ENCODE results near the gene PIAS4.

Gene PIAS4

DNA sequence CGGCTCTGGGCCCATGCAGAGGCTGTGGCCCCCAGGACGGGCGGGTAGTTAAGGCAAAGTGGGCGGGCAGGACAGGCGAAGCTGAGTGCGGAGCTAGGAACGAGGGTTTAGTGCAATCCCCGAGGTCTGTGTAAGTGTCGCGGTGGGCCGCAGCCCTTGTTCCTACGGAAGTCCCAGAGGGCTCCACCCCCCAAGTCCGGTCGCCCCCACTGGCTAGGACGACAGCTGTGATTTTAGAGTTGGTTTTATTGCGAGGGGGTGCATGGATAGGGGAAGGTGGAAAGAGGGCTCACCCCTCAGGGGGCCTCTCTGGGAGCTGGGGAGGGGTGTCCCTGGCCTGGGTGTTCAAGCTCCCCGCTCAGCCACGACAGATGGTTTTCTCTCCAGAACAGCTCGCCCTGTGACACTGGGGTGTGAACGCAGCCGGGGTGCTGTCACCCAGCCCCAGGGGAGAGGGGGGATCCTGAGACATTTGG lies 37.5 kb downstream of the PIAS4 start:
- no peak for DNase-seq

GRCh38 chr19:4045597-4046361 lies 38.2 kb downstream of the PIAS4 start:
- no peak for DNase-seq

GRCh38 chr19:4046362-4046691 lies 38.8 kb downstream of the PIAS4 start:
- DNase-seq: no peak

GRCh38 chr19:4046946-4047683 lies 39.6 kb downstream of the PIAS4 start:
- DNase-seq: no peak

GRCh38 chr19:4049432-4049831 lies 41.9 kb downstream of the PIAS4 start:
- DNase-seq: no peak

DNA sequence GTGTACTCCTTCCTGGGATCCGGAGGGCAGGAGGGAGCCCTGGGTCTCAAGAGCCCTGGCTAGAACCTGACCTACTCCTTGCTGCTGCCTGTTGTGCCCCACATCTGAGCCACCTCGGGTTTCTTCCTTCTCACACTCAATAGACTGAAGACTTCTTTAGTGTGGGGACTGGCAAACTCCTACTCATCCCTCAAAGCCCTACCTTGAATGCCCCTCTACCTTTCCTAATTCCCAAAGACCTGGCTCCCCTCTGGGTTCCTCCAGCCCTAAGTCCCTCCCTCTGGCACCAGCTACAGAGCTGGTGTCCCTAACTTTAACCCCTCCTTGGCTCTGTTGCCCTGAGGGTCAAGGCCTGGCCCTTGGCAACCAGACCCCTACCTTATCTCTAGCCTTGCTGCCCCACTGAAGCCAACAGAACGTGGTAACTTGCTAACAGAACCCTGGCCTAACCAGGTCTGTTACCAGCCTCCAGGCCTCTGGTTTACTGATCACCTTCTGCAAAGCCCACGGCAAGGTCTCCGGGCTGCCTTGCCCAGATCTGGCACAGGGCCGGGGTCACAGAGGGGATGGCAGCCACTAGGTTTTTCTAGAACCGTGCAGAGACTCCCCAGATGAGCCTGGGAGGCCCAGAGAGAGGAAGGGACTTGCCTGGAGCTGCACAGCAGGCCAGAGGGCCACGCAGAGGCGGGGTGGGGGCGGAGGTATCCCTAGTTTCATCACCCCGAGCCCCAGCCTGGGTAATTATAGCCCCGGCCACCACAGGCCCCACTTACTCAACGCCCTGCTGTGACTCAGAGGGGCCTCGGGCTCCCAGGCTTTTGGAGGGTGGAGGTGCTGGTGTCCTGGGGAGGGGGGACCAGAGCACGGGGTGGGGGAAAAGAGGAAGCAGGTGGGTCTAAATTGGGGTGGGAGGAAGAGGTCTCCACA lies 43.9 kb downstream of the PIAS4 start:
- DNase-seq: no peak

- no peak for DNase-seq
Measured at GRCh38 chr19:4052114-4052992, 44.8 kb downstream of the PIAS4 start.

- DNase-seq: no peak
Measured at GRCh38 chr19:4052993-4053422, 45.5 kb downstream of the PIAS4 start.

- no peak for DNase-seq
Measured at GRCh38 chr19:4053423-4054324, 46.1 kb downstream of the PIAS4 start.

DNA sequence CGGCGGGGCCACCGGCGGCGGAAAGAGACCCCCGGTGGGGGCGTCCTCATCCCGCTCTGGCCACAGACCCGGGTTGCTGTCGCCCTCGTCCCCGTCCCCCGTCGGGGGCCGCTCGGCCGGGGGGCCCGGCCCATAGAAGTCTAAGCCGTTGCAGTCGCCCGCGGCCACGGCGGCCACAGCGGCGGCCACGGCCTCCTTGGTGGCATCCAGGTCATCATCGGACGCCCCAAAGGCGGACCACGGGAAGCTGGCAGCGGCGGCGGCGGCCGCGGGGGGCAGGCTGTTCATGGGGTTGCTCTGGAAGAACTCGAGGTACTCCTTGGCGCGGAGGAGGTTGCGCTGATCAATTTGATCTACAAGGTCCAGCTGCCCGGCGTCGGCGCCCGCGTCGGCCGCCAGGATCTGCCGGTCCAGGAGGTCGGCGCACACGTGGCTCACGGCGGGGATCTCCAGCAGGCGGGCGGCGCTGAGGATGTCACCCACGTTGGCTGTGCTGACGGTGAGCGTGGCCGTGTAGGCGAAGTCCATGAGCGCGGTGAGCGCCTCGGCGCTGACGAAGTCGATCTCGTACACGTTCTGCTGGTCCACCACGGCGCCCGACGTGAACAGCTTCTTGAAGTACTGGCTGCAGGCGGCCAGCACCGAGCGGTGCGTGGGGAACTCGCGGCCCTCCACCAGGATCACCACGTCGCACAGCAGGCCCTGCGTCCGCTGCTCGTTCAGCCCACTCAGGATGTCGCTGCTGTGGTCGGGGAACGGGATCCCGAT lies 47.1 kb downstream of the PIAS4 start:
- DNase-seq: no peak

DNA sequence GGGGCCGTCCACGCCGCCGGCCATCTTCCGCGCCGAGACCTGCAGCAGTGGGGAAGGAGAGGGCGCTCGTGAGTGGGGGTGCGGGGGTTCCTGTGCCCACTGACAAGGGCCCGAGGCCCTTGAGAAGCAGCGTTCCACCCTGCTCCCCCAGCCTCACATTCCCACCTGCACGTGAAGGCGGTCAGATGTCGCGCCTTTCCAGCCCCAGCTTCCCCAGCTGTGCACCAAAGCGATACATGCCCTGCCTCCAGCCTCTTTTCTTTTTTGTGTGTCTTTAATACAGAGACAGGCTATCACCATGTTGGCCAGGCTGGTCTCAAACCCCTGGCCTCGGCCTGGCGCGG lies 47.6 kb downstream of the PIAS4 start:
- no peak for DNase-seq

- no peak for DNase-seq
Measured at GRCh38 chr19:4057931-4058692, 50.6 kb downstream of the PIAS4 start.

DNA sequence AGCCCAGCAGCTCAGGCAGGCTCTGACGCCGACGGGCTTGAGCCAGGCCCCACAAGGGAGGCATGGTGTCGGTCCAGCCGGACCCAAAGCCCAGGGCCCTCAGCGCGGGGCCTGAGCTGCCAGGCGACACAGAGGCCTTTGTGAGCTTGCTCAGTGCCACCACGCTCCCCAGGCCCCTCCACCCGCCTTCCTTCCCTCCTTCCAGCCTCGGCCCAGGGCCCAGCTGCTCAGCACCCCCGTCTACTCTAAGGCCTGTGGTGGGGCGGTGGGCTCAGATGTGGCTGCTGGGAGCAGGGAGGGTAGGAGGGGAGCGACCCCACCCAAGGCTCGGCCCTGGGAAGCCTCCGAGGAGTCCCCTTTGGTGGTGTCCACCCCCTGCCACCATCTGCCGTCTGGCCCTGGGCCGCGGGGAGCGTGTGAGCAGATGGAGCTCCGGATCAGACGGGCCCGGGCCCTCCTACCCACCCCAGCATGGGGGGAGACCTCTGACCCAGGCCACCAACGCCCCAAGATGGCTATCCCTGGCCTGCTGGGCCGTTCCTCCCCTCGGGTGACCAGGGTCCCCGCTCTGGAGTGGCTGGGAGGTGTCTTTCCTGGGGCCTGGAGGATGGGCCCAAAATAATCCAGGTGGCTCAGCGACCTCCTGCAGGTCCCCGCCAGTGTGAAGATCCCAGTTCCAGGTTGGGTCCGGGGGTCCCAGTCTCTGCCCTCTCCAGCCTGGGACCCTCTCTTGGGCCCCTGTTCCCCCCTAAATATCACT lies 51.3 kb downstream of the PIAS4 start:
- no peak for DNase-seq

DNA sequence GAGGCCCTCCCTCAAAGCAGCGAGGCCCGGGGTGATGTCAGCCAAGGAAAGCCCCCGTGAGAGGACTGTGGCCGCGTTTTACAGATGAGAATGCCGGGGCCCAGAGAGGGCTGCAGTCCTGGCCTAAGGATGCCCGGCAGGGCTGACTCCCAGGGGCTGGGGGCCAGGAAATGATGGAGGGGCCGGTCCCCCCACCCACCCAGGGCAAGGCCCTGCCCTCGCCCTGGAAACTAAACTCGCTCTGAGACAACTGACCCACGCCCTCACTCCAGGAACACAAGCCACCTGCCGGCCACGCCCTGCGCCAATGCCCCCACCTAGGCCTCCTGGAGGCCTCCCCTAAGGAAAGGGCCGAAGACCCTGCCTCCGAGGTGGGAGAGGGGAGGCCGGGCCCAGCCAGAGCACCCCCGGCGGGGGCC lies 51.9 kb downstream of the PIAS4 start:
- DNase-seq: no peak

DNA sequence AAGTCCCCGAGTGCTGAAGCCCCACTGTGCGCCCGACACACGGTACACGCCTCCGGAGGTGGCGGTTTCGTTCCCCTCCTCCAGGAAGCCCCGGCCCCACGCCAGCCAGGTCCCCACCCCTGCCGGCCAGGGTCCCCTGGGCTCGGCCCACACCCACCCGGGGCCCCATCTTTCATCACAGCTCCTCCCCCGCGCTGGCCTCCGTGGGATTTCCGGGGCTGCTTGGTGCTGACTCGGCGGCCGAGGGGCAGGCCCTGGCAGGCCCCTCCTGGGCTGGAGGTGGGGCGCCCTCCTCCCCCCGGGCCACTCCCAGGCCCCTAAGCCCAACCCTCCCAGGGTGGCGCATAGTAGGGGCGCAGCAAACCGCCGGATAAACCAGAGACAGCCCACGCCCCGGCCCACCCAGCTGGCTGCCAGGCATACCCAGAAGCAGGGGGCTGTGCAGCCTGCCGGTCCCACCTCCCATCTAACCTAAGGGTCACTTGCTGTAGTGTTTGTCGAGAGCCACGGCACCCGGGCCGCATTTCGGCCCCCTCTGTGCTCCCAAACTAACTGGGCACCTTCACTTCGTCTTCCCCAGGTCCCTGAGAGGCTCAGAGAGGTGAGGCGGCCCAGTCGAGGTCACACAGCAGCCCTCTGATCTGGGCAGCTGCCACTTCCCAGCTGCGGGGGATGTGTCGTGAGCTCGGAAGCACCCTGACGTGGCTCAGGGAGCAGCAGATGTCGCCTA lies 52.5 kb downstream of the PIAS4 start:
- no peak for DNase-seq

- DNase-seq: no peak
Measured at GRCh38 chr19:4060621-4061177, 53.2 kb downstream of the PIAS4 start.

DNA sequence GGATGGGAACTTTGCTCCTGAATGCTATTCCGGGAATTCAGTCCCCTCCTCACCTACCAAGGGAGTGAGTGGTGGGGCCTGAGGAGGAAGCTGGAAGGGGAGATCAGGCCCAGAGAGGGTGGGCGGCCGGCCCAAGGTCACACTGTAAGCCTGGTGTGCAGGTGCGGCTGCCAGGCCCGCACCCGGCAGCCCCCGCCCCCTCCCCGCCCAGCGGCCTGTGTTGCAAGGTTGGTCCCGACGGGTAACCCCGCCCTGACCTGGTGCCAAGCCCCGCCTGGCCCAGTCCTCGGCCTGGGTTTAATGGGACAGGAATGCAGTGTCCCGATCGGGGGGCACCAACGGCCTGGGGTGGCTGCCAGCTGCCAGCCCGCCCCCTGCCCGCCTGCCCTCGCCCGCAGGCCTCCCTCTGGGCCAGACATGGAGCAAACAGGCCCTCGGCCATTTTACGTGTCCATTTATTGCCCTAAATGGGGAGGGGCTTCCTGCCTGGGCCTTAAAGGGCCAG lies 53.7 kb downstream of the PIAS4 start:
- no peak for DNase-seq
